ENCODE results near the gene IL1R1. TPM values are rescaled to one million over a fixed set of nuclear protein-coding genes. Genes with fewer than 3 reads are reported as not detected.

IL1R1 gene
- total RNA-seq, 2 donors from 2014 or later: 112 to 289 TPM

DNA sequence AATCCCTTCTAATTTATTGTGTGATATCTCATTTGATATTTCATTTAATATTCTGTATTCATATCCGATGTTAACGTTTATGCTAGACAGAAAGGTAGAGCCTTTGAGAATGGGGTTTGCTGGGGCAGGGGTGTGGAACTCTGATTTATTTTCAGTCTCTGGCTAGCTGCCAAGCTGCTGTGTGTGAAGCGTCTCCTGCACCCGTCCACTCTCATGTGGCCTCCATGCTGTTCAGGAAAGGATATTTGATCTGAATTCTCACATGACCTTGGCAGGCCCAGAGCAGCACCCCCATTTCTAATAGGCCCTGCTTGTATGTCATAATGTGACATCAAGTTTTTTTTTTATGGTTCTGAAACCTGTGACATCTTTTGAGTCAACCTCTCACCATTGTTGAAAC is 1.6 kb downstream of the IL1R1 start:
- peak; percentile 49 for DNase-seq (ENCODE audit: low spot score)
- Histone ChIP-seq H3K4me1 (replicated peaks) (peaks cover 5% of the 10 kb centered on the region), H3K27me3 (replicated peaks; ENCODE audit: insufficient read depth) (no peaks in the 10 kb centered on the region), H3K9me3 (no peaks in the 10 kb centered on the region), H3K4me3 (peak overlapping the region; percentile 67 to 75), H3K36me3 (no peaks in the 10 kb centered on the region), H3K27ac (peak overlapping the region; percentile 98)
- intact Hi-C loops (cut with DNase I): no loop called here
- WGBS: 53% methylated on average over 4 of the region's 4 CpGs
- TF ChIP-seq CTCF (IDR thresholded peaks at IDR 0.05) (no peak), POLR2AphosphoS5 (IDR thresholded peaks at IDR 0.05) (no peak), POLR2A (IDR thresholded peaks at IDR 0.05) (no peak)

- H3K36me3 ChIP-seq: no peaks in the 10 kb centered on the region
- H3K9me3 ChIP-seq: no peaks in the 10 kb centered on the region
- H3K4me1 ChIP-seq (replicated peaks): peaks cover 5% of the 10 kb centered on the region
- intact Hi-C loops (cut with DNase I): no loop called here
- H3K27ac ChIP-seq: peak overlapping the region; percentile 98
- no peak for DNase-seq (ENCODE audit: low spot score)
- peak overlapping the region; percentile 8 to 67 for H3K4me3 ChIP-seq
- H3K27me3 ChIP-seq (replicated peaks; ENCODE audit: insufficient read depth): no peaks in the 10 kb centered on the region
- TF ChIP-seq POLR2A (IDR thresholded peaks at IDR 0.05): no peak
- WGBS: 97% methylated on average over 4 of the region's 4 CpGs
Observed at GRCh38 chr2:102145107-102145506, 2.6 kb downstream of the IL1R1 start.

- no peak for TF ChIP-seq CTCF (IDR thresholded peaks at IDR 0.05)
- no peak for TF ChIP-seq POLR2A (IDR thresholded peaks at IDR 0.05)
- no peak for TF ChIP-seq POLR2AphosphoS5 (IDR thresholded peaks at IDR 0.05)
- intact Hi-C loops (cut with DNase I): no loop called here
- Histone ChIP-seq H3K27me3 (replicated peaks; ENCODE audit: insufficient read depth) (no peaks in the 10 kb centered on the region), H3K4me1 (replicated peaks) (peaks cover 4% of the 10 kb centered on the region), H3K9me3 (no peaks in the 10 kb centered on the region), H3K4me3 (peak overlapping the region in 1 of 2 donors; percentile 67), H3K27ac (peak overlapping the region; percentile 98), H3K36me3 (no peaks in the 10 kb centered on the region)
- DNase-seq (ENCODE audit: low spot score): no peak
- WGBS: 94% methylated on average over 4 of the region's 4 CpGs
Observed at GRCh38 chr2:102145934-102146333, 3.4 kb downstream of the IL1R1 start.

GRCh38 chr2:102147935-102148334 is 5.4 kb downstream of the IL1R1 start:
- WGBS: 89% methylated on average over 3 of the region's 3 CpGs
- H3K36me3 ChIP-seq: no peaks in the 10 kb centered on the region
- DNase-seq (ENCODE audit: low spot score): no peak
- no peaks in the 10 kb centered on the region for H3K9me3 ChIP-seq
- H3K4me1 ChIP-seq (replicated peaks): peaks cover 2% of the 10 kb centered on the region
- intact Hi-C loops (cut with DNase I): no loop called here
- TF ChIP-seq POLR2AphosphoS5 (IDR thresholded peaks at IDR 0.05): no peak
- TF ChIP-seq CTCF (IDR thresholded peaks at IDR 0.05): no peak
- no peak for TF ChIP-seq POLR2A (IDR thresholded peaks at IDR 0.05)
- peak overlapping the region; percentile 98 for H3K27ac ChIP-seq
- H3K27me3 ChIP-seq (replicated peaks; ENCODE audit: insufficient read depth): no peaks in the 10 kb centered on the region
- H3K4me3 ChIP-seq: no peak overlapping the region

DNA sequence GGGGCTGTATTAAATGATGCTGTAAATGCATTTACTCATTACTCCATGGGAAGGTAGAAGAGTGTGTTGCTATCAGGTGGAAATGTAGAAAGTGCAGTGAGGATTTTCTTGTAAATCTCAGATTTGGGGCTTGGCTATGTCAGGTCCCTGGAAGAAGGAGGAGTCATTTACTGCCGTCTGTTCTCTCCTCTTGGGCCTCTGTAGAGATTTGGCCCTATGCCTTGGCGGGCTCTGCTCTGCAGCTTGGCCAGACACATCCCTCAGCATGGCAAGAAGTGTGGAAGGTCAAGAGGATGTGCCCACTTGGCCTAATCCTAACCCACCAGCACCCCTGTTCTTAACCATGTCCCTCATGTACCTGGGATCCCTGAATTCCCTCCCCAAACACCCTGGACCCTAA is 6.7 kb downstream of the IL1R1 start:
- Histone ChIP-seq H3K36me3 (no peaks in the 10 kb centered on the region), H3K9me3 (no peaks in the 10 kb centered on the region), H3K27ac (peak overlapping the region; percentile 52 to 98), H3K4me3 (no peak overlapping the region), H3K27me3 (replicated peaks; ENCODE audit: insufficient read depth) (no peaks in the 10 kb centered on the region), H3K4me1 (replicated peaks) (peaks cover 3% of the 10 kb centered on the region)
- intact Hi-C loops (cut with DNase I): no loop called here
- 75% methylated on average over 2 of the region's 2 CpGs for WGBS
- no peak for DNase-seq (ENCODE audit: low spot score)
- no peak for TF ChIP-seq CTCF (IDR thresholded peaks at IDR 0.05)

Data from prostate gland (tissue), 2 donors.